Stimulated activated CD4-positive, alpha-beta T cell treated with anti-CD3 and anti-CD28 coated beads, Interleukin-2, amount 100 ng/mL, for 48 hours (primary cell): ENCODE data around the gene RUFY4.
A peak's percentile ranks its signal among the peaks of the same experiment; 100 is the strongest.

Experiments
- DNase-seq, 2 donors: peaks; one replicate each; pipeline ENCODE4 v3.0.0-alpha.2; 2020

The RUFY4 gene

GRCh38 chr2:218068721-218069334, at the start of gene RUFY4:
Gene RUFY4 (plus strand): TSS chr2:218069253. CDS start chr2:218070606, 1,353 bp downstream.
- peak; percentile 35 to 38 for DNase-seq

- no peak for DNase-seq
Observed at GRCh38 chr2:218019411-218020060, 49.5 kb upstream of the RUFY4 start.

- no peak for DNase-seq
Observed at GRCh38 chr2:218020281-218020680, 48.8 kb upstream of the RUFY4 start.

GRCh38 chr2:218020966-218021535, 48.0 kb upstream of the RUFY4 start:
- no peak for DNase-seq

GRCh38 chr2:218021536-218022071, 47.4 kb upstream of the RUFY4 start:
- no peak for DNase-seq

GRCh38 chr2:218022131-218022850, 46.8 kb upstream of the RUFY4 start:
- DNase-seq: no peak

- no peak for DNase-seq
Observed at GRCh38 chr2:218022851-218023530, 46.1 kb upstream of the RUFY4 start.

- no peak for DNase-seq
Observed at GRCh38 chr2:218023636-218024035, 45.4 kb upstream of the RUFY4 start.

- no peak for DNase-seq
Observed at GRCh38 chr2:218024336-218024735, 44.7 kb upstream of the RUFY4 start.

GRCh38 chr2:218024871-218025270, 44.2 kb upstream of the RUFY4 start:
- no peak for DNase-seq

- no peak for DNase-seq
Observed at GRCh38 chr2:218026244-218026643, 42.8 kb upstream of the RUFY4 start.

GRCh38 chr2:218026676-218027425, 42.2 kb upstream of the RUFY4 start:
- DNase-seq: no peak

GRCh38 chr2:218027426-218028188, 41.4 kb upstream of the RUFY4 start:
- no peak for DNase-seq

- DNase-seq: no peak
Observed at GRCh38 chr2:218028189-218028495, 40.9 kb upstream of the RUFY4 start.

- DNase-seq: no peak
Observed at GRCh38 chr2:218028562-218029348, 40.3 kb upstream of the RUFY4 start.

- no peak for DNase-seq
Observed at GRCh38 chr2:218029366-218030360, 39.4 kb upstream of the RUFY4 start.

GRCh38 chr2:218030409-218031195, 38.5 kb upstream of the RUFY4 start:
- DNase-seq: no peak

GRCh38 chr2:218031261-218031660, 37.8 kb upstream of the RUFY4 start:
- DNase-seq: no peak
